ENCODE measurements around the gene RTL10. TPM values are rescaled to one million over a fixed set of nuclear protein-coding genes. Genes with fewer than 3 reads are reported as not detected.
A peak's percentile ranks its signal among the peaks of the same experiment; 100 is the strongest.

RTL10 gene
- total and polyA plus RNA-seq, 2 experiments from 2014 or later: 13.0 to 15.9 TPM

DNA sequence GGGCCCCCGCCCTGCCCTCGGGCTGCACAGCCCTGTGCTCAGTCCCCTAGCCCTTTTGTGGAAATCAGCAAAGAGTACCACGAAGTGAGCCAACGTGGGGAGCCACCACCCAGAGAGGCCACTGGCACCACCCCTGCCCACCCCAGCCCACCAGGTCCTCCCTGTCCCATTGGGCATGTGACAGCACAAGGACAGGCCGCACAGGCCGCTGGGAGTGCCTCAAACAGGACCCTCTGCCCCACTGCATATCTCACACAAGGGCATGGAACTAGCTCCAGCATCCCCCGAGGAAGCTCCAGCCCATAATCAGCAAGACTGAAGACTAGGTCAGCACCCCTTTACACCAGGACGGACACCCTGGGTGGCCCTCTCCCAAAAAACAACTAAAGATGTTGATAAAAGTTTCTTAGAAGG lies 29.7 kb downstream of the RTL10 start:
- Histone ChIP-seq H3K27me3 (no peaks in the 10 kb centered on the region), H3K4me1 (ENCODE audit: insufficient read depth) (no peaks in the 10 kb centered on the region), H4K20me1 (ENCODE audit: insufficient read depth, poor library complexity, severe bottlenecking) (no peaks in the 10 kb centered on the region), H3K4me3 (no peak overlapping the region), H2AFZ (no peak overlapping the region), H3K36me3 (replicated peaks; ENCODE audit: insufficient read depth, low read depth) (no peaks in the 10 kb centered on the region), H3K4me2 (no peak overlapping the region), H3K9me2 (replicated peaks; ENCODE audit: insufficient read depth) (no peaks in the 10 kb centered on the region), H3K27ac (no peak overlapping the region), H3K79me2 (no peaks in the 10 kb centered on the region), H3K9me3 (ENCODE audit: low read depth) (no peaks in the 10 kb centered on the region)
- TF ChIP-seq CTCF (IDR thresholded peaks at IDR 0.05; ENCODE audit: poor library complexity) (no peak), EZH2 (IDR thresholded peaks at IDR 0.05; ENCODE audit: borderline replicate concordance) (no peak), EZH2phosphoT487 (IDR thresholded peaks at IDR 0.05; ENCODE audit: low read depth, severe bottlenecking, unreplicated experiment) (no peak)
- DNase-seq (ENCODE audit: low spot score): peak; percentile 2
- 92% methylated on average over 8 of the region's 8 CpGs for WGBS (ENCODE audit: low lambda C conversion rate, missing lambda C conversion rate)

DNA sequence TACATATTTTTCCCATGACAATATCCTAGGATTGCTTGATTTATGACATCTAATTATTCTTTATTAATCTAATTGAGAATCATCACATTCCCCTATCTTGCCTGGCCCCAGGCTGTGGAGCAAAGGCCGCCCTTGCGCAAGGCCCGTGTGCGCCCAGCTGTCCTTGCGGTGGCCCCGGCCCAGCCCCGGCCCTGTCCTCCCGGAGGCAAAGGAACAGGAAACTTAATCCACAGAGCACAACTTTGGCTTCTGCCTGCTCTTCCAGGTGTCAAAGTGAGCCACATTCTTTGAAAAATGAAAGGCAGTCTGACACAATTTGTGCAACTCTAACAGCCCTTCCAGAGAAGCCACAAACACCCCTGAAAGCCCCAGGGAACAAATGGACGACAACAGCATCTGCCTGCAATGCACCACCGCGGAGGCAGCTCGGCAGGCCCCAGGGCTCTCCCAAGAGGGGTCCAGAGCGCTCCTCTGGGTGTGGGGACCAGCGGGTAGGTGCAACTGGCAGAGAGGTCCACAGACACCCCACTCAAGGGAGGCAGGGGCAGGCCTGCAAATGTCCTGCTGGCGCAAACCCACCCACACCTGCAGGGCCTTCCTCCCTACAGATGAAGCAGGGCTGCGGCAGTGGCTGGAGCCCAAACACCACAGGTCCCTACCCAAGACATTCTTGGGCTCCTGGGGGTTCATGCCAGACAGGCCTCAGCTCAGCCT lies 30.3 kb downstream of the RTL10 start:
- no peak overlapping the region for H3K27ac ChIP-seq
- no peaks in the 10 kb centered on the region for H3K79me2 ChIP-seq
- WGBS (ENCODE audit: low lambda C conversion rate, missing lambda C conversion rate): 85% methylated on average over 16 of the region's 16 CpGs
- H3K4me2 ChIP-seq: no peak overlapping the region
- H3K9me3 ChIP-seq (ENCODE audit: low read depth): no peaks in the 10 kb centered on the region
- H3K4me1 ChIP-seq (ENCODE audit: insufficient read depth): no peaks in the 10 kb centered on the region
- no peak overlapping the region for H2AFZ ChIP-seq
- no peaks in the 10 kb centered on the region for H3K27me3 ChIP-seq
- DNase-seq (ENCODE audit: low spot score): peak; percentile 6
- no peaks in the 10 kb centered on the region for H4K20me1 ChIP-seq (ENCODE audit: insufficient read depth, poor library complexity, severe bottlenecking)
- H3K9me2 ChIP-seq (replicated peaks; ENCODE audit: insufficient read depth): no peaks in the 10 kb centered on the region
- no peak for TF ChIP-seq CTCF (IDR thresholded peaks at IDR 0.05; ENCODE audit: poor library complexity)
- no peak overlapping the region for H3K4me3 ChIP-seq
- no peaks in the 10 kb centered on the region for H3K36me3 ChIP-seq (replicated peaks; ENCODE audit: insufficient read depth, low read depth)

DNA sequence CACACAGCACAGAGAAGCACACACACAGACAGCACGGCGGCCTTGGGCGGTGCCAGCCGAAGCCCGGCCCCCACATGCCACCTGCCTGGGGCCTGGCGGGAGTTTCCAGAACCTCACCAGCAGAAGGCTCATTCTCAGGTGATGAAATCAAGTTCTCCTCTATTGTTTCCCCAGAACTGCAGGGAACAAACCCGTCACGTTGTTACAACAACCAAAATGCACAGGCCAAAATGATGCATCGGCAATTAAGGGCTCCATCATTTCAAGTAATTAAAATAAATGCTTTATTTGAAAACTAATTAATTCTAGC lies 30.8 kb downstream of the RTL10 start:
- Histone ChIP-seq H3K9me2 (replicated peaks; ENCODE audit: insufficient read depth) (no peaks in the 10 kb centered on the region), H3K4me2 (no peak overlapping the region), H3K4me3 (no peak overlapping the region), H3K79me2 (no peaks in the 10 kb centered on the region), H3K4me1 (ENCODE audit: insufficient read depth) (no peaks in the 10 kb centered on the region), H3K27ac (no peak overlapping the region), H3K27me3 (no peaks in the 10 kb centered on the region), H3K9me3 (ENCODE audit: low read depth) (no peaks in the 10 kb centered on the region), H2AFZ (no peak overlapping the region), H4K20me1 (ENCODE audit: insufficient read depth, poor library complexity, severe bottlenecking) (no peaks in the 10 kb centered on the region), H3K36me3 (replicated peaks; ENCODE audit: insufficient read depth, low read depth) (no peaks in the 10 kb centered on the region)
- 93% methylated on average over 9 of the region's 9 CpGs for WGBS (ENCODE audit: low lambda C conversion rate, missing lambda C conversion rate)
- peak; percentile 11 for DNase-seq (ENCODE audit: low spot score)
- TF ChIP-seq EZH2phosphoT487 (IDR thresholded peaks at IDR 0.05; ENCODE audit: low read depth, severe bottlenecking, unreplicated experiment) (no peak), EZH2 (IDR thresholded peaks at IDR 0.05; ENCODE audit: borderline replicate concordance) (no peak), CTCF (IDR thresholded peaks at IDR 0.05; ENCODE audit: poor library complexity) (no peak)
